NB4 (cell line): ENCODE measurements around the gene CYLD.

Source experiments
- DNase-seq: peaks from one replicate; pipeline ENCODE4 v3.0.0; 2010; ENCODE audit warnings: low read depth
- H3K4me3 ChIP-seq: one replicate; pipeline ENCODE4 v1.5.1; 2011; ENCODE audit warnings: mild to moderate bottlenecking, low read depth, low read length, moderate library complexity
- MAX ChIP-seq: IDR thresholded peaks from 2 replicates; pipeline ENCODE4 v1.6.1; 2011; ENCODE audit warnings: low read depth, low read length
- MYC ChIP-seq: IDR thresholded peaks from 2 replicates; pipeline ENCODE4 v1.6.1; 2011; ENCODE audit warnings: low read depth, low read length
- POLR2A ChIP-seq: IDR thresholded peaks from 2 replicates; pipeline ENCODE4 v1.6.1; 2011; ENCODE audit warnings: mild to moderate bottlenecking; ENCODE audit not compliant: insufficient read length; ENCODE audit errors: extremely low read depth
- TF ChIP-seq, protein P1 (sequence below): IDR thresholded peaks from one replicate; pipeline ENCODE4 v1.5.1; 2012; ENCODE audit warnings: low read depth, low read length

CYLD gene

DNA sequence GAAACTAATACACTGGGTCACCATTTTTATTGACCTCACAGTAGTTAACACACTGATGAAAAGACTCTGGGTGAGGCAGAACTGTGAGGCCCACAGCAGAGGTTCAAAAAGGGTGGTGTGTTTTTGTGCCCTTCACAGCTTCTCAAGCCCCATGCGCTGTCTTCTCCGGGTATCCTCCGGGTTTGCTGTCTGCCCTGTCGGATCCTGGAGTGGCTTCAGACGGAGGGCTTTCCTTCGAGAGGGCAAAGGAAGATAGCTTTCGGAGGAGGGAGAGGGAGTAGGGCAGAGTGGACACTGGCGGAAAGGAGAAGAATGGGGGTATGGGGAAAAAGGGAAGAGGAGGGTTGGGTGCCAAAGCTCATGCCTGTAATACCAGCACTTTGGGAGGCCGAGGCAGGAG is 80.8 kb downstream of the CYLD start:
- H3K4me3 ChIP-seq: no peak overlapping the region
- DNase-seq: no peak
- TF ChIP-seq MAX: no peak
- TF ChIP-seq, protein P1, sequence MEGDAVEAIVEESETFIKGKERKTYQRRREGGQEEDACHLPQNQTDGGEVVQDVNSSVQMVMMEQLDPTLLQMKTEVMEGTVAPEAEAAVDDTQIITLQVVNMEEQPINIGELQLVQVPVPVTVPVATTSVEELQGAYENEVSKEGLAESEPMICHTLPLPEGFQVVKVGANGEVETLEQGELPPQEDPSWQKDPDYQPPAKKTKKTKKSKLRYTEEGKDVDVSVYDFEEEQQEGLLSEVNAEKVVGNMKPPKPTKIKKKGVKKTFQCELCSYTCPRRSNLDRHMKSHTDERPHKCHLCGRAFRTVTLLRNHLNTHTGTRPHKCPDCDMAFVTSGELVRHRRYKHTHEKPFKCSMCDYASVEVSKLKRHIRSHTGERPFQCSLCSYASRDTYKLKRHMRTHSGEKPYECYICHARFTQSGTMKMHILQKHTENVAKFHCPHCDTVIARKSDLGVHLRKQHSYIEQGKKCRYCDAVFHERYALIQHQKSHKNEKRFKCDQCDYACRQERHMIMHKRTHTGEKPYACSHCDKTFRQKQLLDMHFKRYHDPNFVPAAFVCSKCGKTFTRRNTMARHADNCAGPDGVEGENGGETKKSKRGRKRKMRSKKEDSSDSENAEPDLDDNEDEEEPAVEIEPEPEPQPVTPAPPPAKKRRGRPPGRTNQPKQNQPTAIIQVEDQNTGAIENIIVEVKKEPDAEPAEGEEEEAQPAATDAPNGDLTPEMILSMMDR: no peak

DNA sequence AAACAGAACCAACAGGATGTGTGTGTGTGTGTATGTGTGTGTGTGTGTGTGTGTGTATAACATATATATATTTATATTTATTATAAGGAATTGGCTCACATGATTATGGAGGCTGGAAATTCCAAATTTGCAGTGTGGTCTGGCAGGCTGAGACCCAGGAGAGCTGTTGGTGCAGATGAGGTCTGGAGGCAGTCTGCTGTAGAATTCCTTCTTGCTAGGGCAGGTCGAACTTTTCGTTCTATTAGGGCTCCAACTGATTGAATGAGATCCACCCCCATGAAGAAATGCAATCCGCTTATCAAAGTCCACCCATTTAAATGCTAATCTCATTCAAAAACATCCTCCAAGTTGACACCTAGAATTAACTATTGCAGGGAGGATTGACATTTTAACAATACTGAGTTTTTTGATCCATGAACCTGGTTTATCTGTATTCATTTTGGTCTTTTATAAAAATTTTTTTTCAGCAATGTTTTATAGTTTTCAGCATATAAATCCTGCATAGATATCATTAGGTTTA is 85.0 kb downstream of the CYLD start:
- no peak for DNase-seq
- H3K4me3 ChIP-seq: no peak overlapping the region
- TF ChIP-seq POLR2A: no peak
- no peak for TF ChIP-seq MAX
- TF ChIP-seq, protein P1: no peak
- TF ChIP-seq MYC: no peak

- DNase-seq: no peak
- TF ChIP-seq MYC (no peak), POLR2A (no peak), MAX (no peak)
- TF ChIP-seq, protein P1: no peak
- no peak overlapping the region for H3K4me3 ChIP-seq
Measured at GRCh38 chr16:50828164-50828702, 86.3 kb downstream of the CYLD start.

GRCh38 chr16:50830698-50831097 is 88.8 kb downstream of the CYLD start:
- no peak overlapping the region for H3K4me3 ChIP-seq
- no peak for DNase-seq
- TF ChIP-seq MAX: no peak
- TF ChIP-seq MYC: no peak
- TF ChIP-seq POLR2A: no peak
- TF ChIP-seq, protein P1: no peak

- no peak for DNase-seq
- TF ChIP-seq MYC (no peak), MAX (no peak), POLR2A (no peak)
- TF ChIP-seq, protein P1: no peak
- no peak overlapping the region for H3K4me3 ChIP-seq
Measured at GRCh38 chr16:50831751-50832150, 89.9 kb downstream of the CYLD start.
